Thoracic aorta (tissue), 2 donors: ENCODE data around the gene CHST8. TPM values are rescaled to one million over a fixed set of nuclear protein-coding genes. Genes with fewer than 3 reads are reported as not detected.

Experiments
- ATAC-seq: fragments of 150-250 bp; one replicate; pipeline ENCODE4 v1.8.0; 2017; ENCODE audit warnings: low read depth; ENCODE audit not compliant: insufficient number of reproducible peaks, low FRiP score
- DNase-seq: peaks from one replicate; pipeline ENCODE4 v3.0.0-alpha.2; 2020; ENCODE audit warnings: low spot score
- H3K27ac ChIP-seq, 2 donors: fragments of 200-600 bp; sonication (generic); 1 replicate in 1 of 2; 2 replicates in 1 of 2; pipeline ENCODE4 v1.5.1; 2016; ENCODE audit warnings: mild to moderate bottlenecking in 2 of 2, moderate library complexity in 2 of 2
- H3K27me3 ChIP-seq: fragments of 200-600 bp; sonication (generic); replicated peaks from 2 replicates; pipeline ENCODE4 v1.6.0; 2016; ENCODE audit warnings: mild to moderate bottlenecking; ENCODE audit not compliant: insufficient read depth
- H3K36me3 ChIP-seq: fragments of 200-600 bp; sonication (generic); one replicate; pipeline ENCODE4 v1.5.1; 2016
- H3K4me1 ChIP-seq, 2 donors: fragments of 200-600 bp; sonication (generic); 1 replicate in 1 of 2; 2 replicates in 1 of 2; pipeline versions ENCODE4 v1.5.1 to v1.6.0; 2016; ENCODE audit warnings: low read depth in 2 of 2, mild to moderate bottlenecking in 1 of 2; ENCODE audit not compliant: control insufficient read depth in 1 of 2
- H3K4me3 ChIP-seq: fragments of 200-600 bp; sonication (generic); 2 replicates; pipeline ENCODE4 v1.5.1; 2016; ENCODE audit warnings: mild to moderate bottlenecking
- H3K9me3 ChIP-seq: fragments of 200-600 bp; sonication (generic); 2 replicates; pipeline ENCODE4 v1.5.1; 2016
- CTCF ChIP-seq: fragments of 200-600 bp; sonication (generic); IDR thresholded peaks from one replicate; pipeline ENCODE4 v1.5.1; 2019; ENCODE audit warnings: antibody characterized with exemption
- total RNA-seq, 2 donors: library from RNA; depleted of rRNA; stranded (reverse); fragments of >200 nt; gene quantifications; one replicate each; pipeline versions ENCODE4 v1.1.0 to v1.2.3, GENCODE V29; 2016

CHST8 gene
- total RNA-seq, 2 donors from 2014 or later: 0.28 TPM; not detected in 1

GRCh38 chr19:33720691-33721682 is 99.2 kb downstream of the CHST8 start:
- Histone ChIP-seq H3K27ac (no peak overlapping the region), H3K9me3 (no peaks in the 10 kb centered on the region), H3K4me3 (no peak overlapping the region), H3K4me1 (no peaks in the 10 kb centered on the region), H3K27me3 (no peaks in the 10 kb centered on the region), H3K36me3 (no peaks in the 10 kb centered on the region)
- DNase-seq (no peak), ATAC-seq (no peak)
- no peak for TF ChIP-seq CTCF

GRCh38 chr19:33721735-33722297 is 100.1 kb downstream of the CHST8 start:
- TF ChIP-seq CTCF: no peak
- H3K4me3 ChIP-seq: no peak overlapping the region
- no peaks in the 10 kb centered on the region for H3K9me3 ChIP-seq
- DNase-seq: no peak
- H3K4me1 ChIP-seq: no peaks in the 10 kb centered on the region
- ATAC-seq: no peak
- no peaks in the 10 kb centered on the region for H3K27me3 ChIP-seq
- no peaks in the 10 kb centered on the region for H3K36me3 ChIP-seq
- no peak overlapping the region for H3K27ac ChIP-seq

GRCh38 chr19:33722456-33723239 is 100.9 kb downstream of the CHST8 start:
- DNase-seq (no peak), ATAC-seq (no peak)
- Histone ChIP-seq H3K27ac (no peak overlapping the region), H3K4me1 (no peaks in the 10 kb centered on the region), H3K4me3 (no peak overlapping the region), H3K36me3 (no peaks in the 10 kb centered on the region), H3K9me3 (no peaks in the 10 kb centered on the region), H3K27me3 (no peaks in the 10 kb centered on the region)
- TF ChIP-seq CTCF: no peak

GRCh38 chr19:33723512-33723911 is 101.8 kb downstream of the CHST8 start:
- Histone ChIP-seq H3K27ac (no peak overlapping the region), H3K27me3 (no peaks in the 10 kb centered on the region), H3K36me3 (no peaks in the 10 kb centered on the region), H3K4me1 (no peaks in the 10 kb centered on the region), H3K9me3 (no peaks in the 10 kb centered on the region), H3K4me3 (no peak overlapping the region)
- no peak for TF ChIP-seq CTCF
- DNase-seq (no peak), ATAC-seq (no peak)
